AG04450 (cell line): ENCODE measurements around the gene SSB. TPM values are rescaled to one million over a fixed set of nuclear protein-coding genes. Genes with fewer than 3 reads are reported as not detected.
"Not testable (repeated sequence)": the region's sequence is repeated elsewhere in the genome, so short reads cannot be mapped to it uniquely, and the experiment has no call there.

Experiments used
- CTCF ChIA-PET: fragments of 300-600, 350-600 bp; formaldehyde crosslinking; extraction: SDS; loops from one replicate; lab custom pipeline; 2022; ENCODE audit warnings: antibody characterized with exemption, inconsistent platforms; lab: Charles Lee
- POLR2A ChIA-PET: fragments of 350-600 bp; formaldehyde crosslinking; extraction: SDS; loops from one replicate; lab custom pipeline; 2021; ENCODE audit warnings: antibody characterized with exemption, inconsistent platforms; lab: Yijun Ruan, JAX
- DNase-seq: peaks from one replicate; pipeline ENCODE4 v3.0.0-alpha.2; 2011; ENCODE audit warnings: low read depth, low spot score
- H3K27ac ChIP-seq: one replicate; pipeline ENCODE4 v1.5.1; 2012; ENCODE audit warnings: low read depth, low read length, control low read depth
- H3K27me3 ChIP-seq: one replicate; pipeline ENCODE4 v1.6.0; 2012; ENCODE audit warnings: low read length; ENCODE audit not compliant: control insufficient read depth, insufficient read depth
- H3K4me3 ChIP-seq: 2 replicates; pipeline ENCODE4 v1.5.1; 2011; ENCODE audit warnings: mild to moderate bottlenecking, low read depth, low read length, control low read depth
- H3K9me3 ChIP-seq: 2 replicates; pipeline ENCODE4 v1.5.1; 2012; ENCODE audit warnings: low read length; ENCODE audit not compliant: control insufficient read depth, insufficient read depth
- CTCF ChIP-seq: IDR thresholded peaks from 2 replicates; pipeline ENCODE4 v1.5.1; 2011; ENCODE audit warnings: low read depth, low read length, control low read depth, inconsistent platforms
- polyA plus RNA-seq: library from polyadenylated mRNA; depleted of rRNA; stranded (reverse); fragments of >200 nt; gene quantifications from 2 replicates; pipeline ENCODE4 v1.2.3, GENCODE V29; 2011

The SSB gene
- polyA plus RNA-seq, 1 experiment, result 161 TPM

GRCh38 chr2:169839954-169840746 is 41.5 kb downstream of the SSB start:
- Histone ChIP-seq H3K4me3 (no peak overlapping the region), H3K27ac (no peak overlapping the region), H3K9me3 (no peaks in the 10 kb centered on the region), H3K27me3 (no peaks in the 10 kb centered on the region)
- no peak for TF ChIP-seq CTCF
- ChIA-PET CTCF (no interaction called here), POLR2A (no interaction called here)
- DNase-seq, result no peak

GRCh38 chr2:169840747-169841142 is 42.1 kb downstream of the SSB start:
- CTCF ChIA-PET, result no interaction called here
- H3K9me3 ChIP-seq, result no peaks in the 10 kb centered on the region
- POLR2A ChIA-PET, result no interaction called here

GRCh38 chr2:169841625-169842024 is 43.0 kb downstream of the SSB start:
- CTCF ChIA-PET, result not testable (repeated sequence)

More at GRCh38 chr2:169840747-169841142, 42.1 kb downstream of the SSB start:
- H3K27me3 ChIP-seq, result no peaks in the 10 kb centered on the region
- H3K27ac ChIP-seq, result no peak overlapping the region
- no peak overlapping the region for H3K4me3 ChIP-seq
- DNase-seq, result no peak
- TF ChIP-seq CTCF, result no peak

GRCh38 chr2:169845016-169845415 is 46.3 kb downstream of the SSB start:
- POLR2A ChIA-PET, result no interaction called here
- Histone ChIP-seq H3K27me3 (no peaks in the 10 kb centered on the region), H3K9me3 (no peaks in the 10 kb centered on the region), H3K4me3 (no peak overlapping the region), H3K27ac (no peak overlapping the region)
- CTCF ChIA-PET, result no interaction called here
- no peak for DNase-seq
- TF ChIP-seq CTCF, result no peak

More at GRCh38 chr2:169841625-169842024, 43.0 kb downstream of the SSB start:
- H3K4me3 ChIP-seq, H3K9me3 ChIP-seq, H3K27me3 ChIP-seq, POLR2A ChIA-PET, DNase-seq, H3K27ac ChIP-seq: not testable (repeated sequence)

- H3K9me3 ChIP-seq, H3K4me3 ChIP-seq, H3K27me3 ChIP-seq, CTCF ChIA-PET, POLR2A ChIA-PET, DNase-seq, H3K27ac ChIP-seq: not testable (repeated sequence)
These were observed 50.5 kb downstream of the SSB start for GRCh38 chr2:169848959-169849693.

GRCh38 chr2:169849710-169850109 is 51.0 kb downstream of the SSB start:
- Histone ChIP-seq H3K4me3 (no peak overlapping the region), H3K9me3 (no peaks in the 10 kb centered on the region), H3K27ac (no peak overlapping the region), H3K27me3 (no peaks in the 10 kb centered on the region)
- DNase-seq, result no peak
- POLR2A ChIA-PET, result no interaction called here
- CTCF ChIA-PET, result no interaction called here
- TF ChIP-seq CTCF, result no peak
